ENCODE results near the gene REEP6. TPM values are rescaled to one million over a fixed set of nuclear protein-coding genes. Genes with fewer than 3 reads are reported as not detected.
A peak's percentile ranks its signal among the peaks of the same experiment; 100 is the strongest.

The REEP6 gene
- total RNA-seq, 2 donors from 2014 or later, result 6.9 to 16.6 TPM

GRCh38 chr19:1468274-1468820 lies 22.6 kb upstream of the REEP6 start:
- ATAC-seq, result no peak

GRCh38 chr19:1468821-1469254 lies 22.1 kb upstream of the REEP6 start:
- intact Hi-C loops (cut with DNase I), result no loop called here
- no peak overlapping the region for H3K4me3 ChIP-seq
- WGBS, 2 donors, result 1% methylated on average over 23 of the region's 47 CpGs; no CpG with 5 or more reads in 1 of the 2 donors
- H3K9me3 ChIP-seq, result no peaks in the 10 kb centered on the region
- H3K27me3 ChIP-seq, result peaks cover 0 to 60% of the 10 kb centered on the region in 2 donors
- DNase-seq (peak in 2 of 4 donors; percentile 45 to 48), ATAC-seq (peak; percentile 16)
- H3K36me3 ChIP-seq (replicated peaks in 1 of 2; ENCODE audit: insufficient read depth in 1 of 2, low read depth in 2 of 2), result no peaks in the 10 kb centered on the region
- no peak overlapping the region for H3K27ac ChIP-seq
- TF ChIP-seq CTCF (IDR thresholded peaks at IDR 0.05) (no peak), POLR2A (IDR thresholded peaks at IDR 0.05) (no peak)
- peaks cover 81% of the 10 kb centered on the region for H3K4me1 ChIP-seq

More at GRCh38 chr19:1468274-1468820, 22.6 kb upstream of the REEP6 start:
- H3K9me3 ChIP-seq, result no peaks in the 10 kb centered on the region
- 4% methylated on average over 48 of the region's 49 CpGs; no CpG with 5 or more reads in 1 of the 2 donors for WGBS, 2 donors
- TF ChIP-seq POLR2A (IDR thresholded peaks at IDR 0.05) (no peak), CTCF (IDR thresholded peaks at IDR 0.05) (no peak)
- no peak for DNase-seq
- H3K36me3 ChIP-seq (replicated peaks in 1 of 2; ENCODE audit: insufficient read depth in 1 of 2, low read depth in 2 of 2), result no peaks in the 10 kb centered on the region
- no peak overlapping the region for H3K27ac ChIP-seq
- H3K27me3 ChIP-seq, result peaks cover 0 to 58% of the 10 kb centered on the region in 2 donors
- peaks cover 79% of the 10 kb centered on the region for H3K4me1 ChIP-seq
- intact Hi-C loops (cut with DNase I), result no loop called here
- H3K4me3 ChIP-seq, result no peak overlapping the region

GRCh38 chr19:1469255-1470054 lies 21.5 kb upstream of the REEP6 start:
- 2% methylated on average over 91 of the region's 117 CpGs; no CpG with 5 or more reads in 1 of the 2 donors for WGBS, 2 donors
- peaks cover 0 to 60% of the 10 kb centered on the region in 2 donors for H3K27me3 ChIP-seq
- H3K4me1 ChIP-seq, result peaks cover 81% of the 10 kb centered on the region
- no peak overlapping the region for H3K27ac ChIP-seq
- DNase-seq, result peak in 1 of 4 donors; percentile 28
- H3K4me3 ChIP-seq, result no peak overlapping the region
- no peak for TF ChIP-seq POLR2A (IDR thresholded peaks at IDR 0.05)
- TF ChIP-seq CTCF (IDR thresholded peaks at IDR 0.05), result no peak
- H3K36me3 ChIP-seq (replicated peaks in 1 of 2; ENCODE audit: insufficient read depth in 1 of 2, low read depth in 2 of 2), result no peaks in the 10 kb centered on the region
- H3K9me3 ChIP-seq, result no peaks in the 10 kb centered on the region
- peak; percentile 15 for ATAC-seq
- intact Hi-C loops (cut with DNase I), result no loop called here

GRCh38 chr19:1470055-1470304 lies 21.0 kb upstream of the REEP6 start:
- no peak for DNase-seq
- ATAC-seq, result no peak
- H3K4me1 ChIP-seq, result peaks cover 81% of the 10 kb centered on the region
- no peak overlapping the region for H3K27ac ChIP-seq
- no peak overlapping the region for H3K4me3 ChIP-seq
- no peaks in the 10 kb centered on the region for H3K36me3 ChIP-seq (replicated peaks in 1 of 2; ENCODE audit: insufficient read depth in 1 of 2, low read depth in 2 of 2)
- no peak for TF ChIP-seq CTCF (IDR thresholded peaks at IDR 0.05)
- TF ChIP-seq POLR2A (IDR thresholded peaks at IDR 0.05), result no peak
- 7% methylated on average over 15 of the region's 22 CpGs; no CpG with 5 or more reads in 1 of the 2 donors for WGBS, 2 donors
- intact Hi-C loops (cut with DNase I), result no loop called here
- peaks cover 0 to 60% of the 10 kb centered on the region in 2 donors for H3K27me3 ChIP-seq
- no peaks in the 10 kb centered on the region for H3K9me3 ChIP-seq

Data from body of pancreas (tissue), 4 donors.